ENCODE measurements around the gene OPTC.

DNA sequence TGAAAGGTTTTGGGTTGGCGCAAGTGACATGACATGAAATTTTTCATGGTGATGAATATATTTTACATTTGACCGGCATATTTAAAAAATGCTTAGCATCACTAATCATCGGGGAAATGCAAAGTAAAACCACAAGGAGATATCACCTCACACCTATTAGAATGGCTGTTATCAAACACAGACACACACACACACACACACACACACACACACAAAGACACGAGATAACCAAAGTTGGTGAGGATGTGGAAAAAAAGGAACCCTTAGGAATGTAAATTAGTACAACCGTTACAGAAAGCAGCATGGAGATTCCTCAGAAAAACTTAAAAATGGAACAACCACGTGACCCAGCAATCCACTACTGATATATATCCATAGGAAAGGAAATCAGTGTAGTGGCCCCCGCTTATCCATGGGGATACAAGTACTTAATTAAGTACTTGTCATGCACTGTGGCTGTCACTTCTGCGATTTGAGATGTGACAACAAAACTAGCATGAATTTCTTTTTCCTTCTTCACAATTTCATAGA lies 34.2 kb upstream of the OPTC start:
- TF ChIP-seq, protein P1, sequence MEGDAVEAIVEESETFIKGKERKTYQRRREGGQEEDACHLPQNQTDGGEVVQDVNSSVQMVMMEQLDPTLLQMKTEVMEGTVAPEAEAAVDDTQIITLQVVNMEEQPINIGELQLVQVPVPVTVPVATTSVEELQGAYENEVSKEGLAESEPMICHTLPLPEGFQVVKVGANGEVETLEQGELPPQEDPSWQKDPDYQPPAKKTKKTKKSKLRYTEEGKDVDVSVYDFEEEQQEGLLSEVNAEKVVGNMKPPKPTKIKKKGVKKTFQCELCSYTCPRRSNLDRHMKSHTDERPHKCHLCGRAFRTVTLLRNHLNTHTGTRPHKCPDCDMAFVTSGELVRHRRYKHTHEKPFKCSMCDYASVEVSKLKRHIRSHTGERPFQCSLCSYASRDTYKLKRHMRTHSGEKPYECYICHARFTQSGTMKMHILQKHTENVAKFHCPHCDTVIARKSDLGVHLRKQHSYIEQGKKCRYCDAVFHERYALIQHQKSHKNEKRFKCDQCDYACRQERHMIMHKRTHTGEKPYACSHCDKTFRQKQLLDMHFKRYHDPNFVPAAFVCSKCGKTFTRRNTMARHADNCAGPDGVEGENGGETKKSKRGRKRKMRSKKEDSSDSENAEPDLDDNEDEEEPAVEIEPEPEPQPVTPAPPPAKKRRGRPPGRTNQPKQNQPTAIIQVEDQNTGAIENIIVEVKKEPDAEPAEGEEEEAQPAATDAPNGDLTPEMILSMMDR (IDR thresholded peaks at IDR 0.05), result no peak
- TF ChIP-seq POLR2A (IDR thresholded peaks at IDR 0.05), result no peak

All from suprapubic skin (tissue), 3 donors.